Neural crest cell (in vitro differentiated cells): ENCODE measurements around the gene KDF1. TPM values are rescaled to one million over a fixed set of nuclear protein-coding genes. Genes with fewer than 3 reads are reported as not detected.

Experiments
- DNase-seq: peaks from one replicate; pipeline ENCODE4 v3.0.0; 2021; ENCODE audit warnings: low read depth, mixed read lengths, low spot score
- H3K27ac Mint-ChIP-seq: one replicate; pipeline ENCODE4 v1.8.0; 2021; ENCODE audit warnings: mild to moderate bottlenecking, mixed read lengths; ENCODE audit not compliant: unreplicated experiment
- H3K27me3 Mint-ChIP-seq: 2 replicates; pipeline ENCODE4 v1.8.0; 2021; ENCODE audit warnings: low read depth, mild to moderate bottlenecking, mixed read lengths
- H3K36me3 Mint-ChIP-seq: 2 replicates; pipeline ENCODE4 v1.8.0; 2021; ENCODE audit warnings: low read depth, mild to moderate bottlenecking, mixed read lengths
- H3K4me1 Mint-ChIP-seq: 2 replicates; pipeline ENCODE4 v1.8.0; 2021; ENCODE audit warnings: mixed read lengths
- H3K4me3 Mint-ChIP-seq: one replicate; pipeline ENCODE4 v1.8.0; 2021; ENCODE audit warnings: mild to moderate bottlenecking, mixed read lengths
- H3K9me3 Mint-ChIP-seq: 2 replicates; pipeline ENCODE4 v1.8.0; 2021; ENCODE audit warnings: mixed read lengths
- CTCF ChIP-seq: fragments of 200-600 bp; sonication (generic); conservative IDR thresholded peaks from 2 replicates; pipeline ENCODE4 v1.5.0; 2021; ENCODE audit warnings: antibody characterized with exemption, mild to moderate bottlenecking
- total RNA-seq: library from RNA; stranded (reverse); gene quantifications from 2 replicates; pipeline ENCODE4 v1.2.1, GENCODE V29; 2021

The KDF1 gene
- total RNA-seq, 1 donor from 2014 or later, result not detected

- no peak for TF ChIP-seq CTCF
- no peak for DNase-seq
- peaks cover 13% of the 10 kb centered on the region for H3K36me3 Mint-ChIP-seq
Observed at GRCh38 chr1:26922431-26922729, 37.9 kb downstream of the KDF1 start.

GRCh38 chr1:26921540-26922430 is 38.5 kb downstream of the KDF1 start, which contains the start of gene NUDC:
Gene NUDC (plus strand): TSS chr1:26921743. CDS start chr1:26921849, 106 bp downstream.
- H3K36me3 Mint-ChIP-seq, result peaks cover 9% of the 10 kb centered on the region
- peaks cover 3% of the 10 kb centered on the region for H3K9me3 Mint-ChIP-seq
- peak within 1 kb of the TSS; percentile 90 for H3K4me3 Mint-ChIP-seq
- TF ChIP-seq CTCF, result no peak
- peak; percentile 88 for DNase-seq
- H3K27me3 Mint-ChIP-seq, result no peaks in the 10 kb centered on the region
- peak within 1 kb of the TSS; percentile 98 for H3K27ac Mint-ChIP-seq
- peaks cover 29% of the 10 kb centered on the region for H3K4me1 Mint-ChIP-seq

More at GRCh38 chr1:26922431-26922729, 37.9 kb downstream of the KDF1 start:
- Mint-ChIP-seq H3K27ac (no peak overlapping the region), H3K9me3 (peaks cover 3% of the 10 kb centered on the region), H3K4me1 (peaks cover 29% of the 10 kb centered on the region), H3K4me3 (peak overlapping the region; percentile 90), H3K27me3 (no peaks in the 10 kb centered on the region)

GRCh38 chr1:26921126-26921539 is 39.1 kb downstream of the KDF1 start:
- Mint-ChIP-seq H3K4me1 (peaks cover 29% of the 10 kb centered on the region), H3K27me3 (no peaks in the 10 kb centered on the region), H3K27ac (peak overlapping the region; percentile 98), H3K36me3 (peaks cover 7% of the 10 kb centered on the region), H3K9me3 (peaks cover 3% of the 10 kb centered on the region), H3K4me3 (peak overlapping the region; percentile 90)
- no peak for TF ChIP-seq CTCF
- no peak for DNase-seq

GRCh38 chr1:26915204-26915842 is 44.9 kb downstream of the KDF1 start:
- Mint-ChIP-seq H3K4me1 (peaks cover 2% of the 10 kb centered on the region), H3K36me3 (no peaks in the 10 kb centered on the region), H3K27ac (no peak overlapping the region), H3K9me3 (peaks cover 1% of the 10 kb centered on the region), H3K4me3 (no peak overlapping the region), H3K27me3 (peaks cover 7% of the 10 kb centered on the region)
- no peak for DNase-seq
- no peak for TF ChIP-seq CTCF

- H3K4me1 Mint-ChIP-seq, result no peaks in the 10 kb centered on the region
- no peak for TF ChIP-seq CTCF
- no peak for DNase-seq
- no peaks in the 10 kb centered on the region for H3K36me3 Mint-ChIP-seq
- no peak within 1 kb of the TSS for H3K4me3 Mint-ChIP-seq
- no peaks in the 10 kb centered on the region for H3K9me3 Mint-ChIP-seq
- H3K27ac Mint-ChIP-seq, result peak within 1 kb of the TSS; percentile 19
- peaks cover 13% of the 10 kb centered on the region for H3K27me3 Mint-ChIP-seq
Observed at GRCh38 chr1:26913754-26914619, 46.3 kb downstream of the KDF1 start, which contains the start of gene NR0B2. Gene NR0B2 (minus strand): TSS chr1:26913975. CDS start chr1:26913940, 35 bp downstream.
